H1 (cell line): ENCODE results near the gene SLC1A2. TPM values are rescaled to one million over a fixed set of nuclear protein-coding genes. Genes with fewer than 3 reads are reported as not detected.

Experiments used
- CTCF ChIA-PET: fragments of 300-600 bp; sonication (Branson Sonifier 250); formaldehyde crosslinking; loops from one replicate; lab custom pipeline; 2021; ENCODE audit not compliant: partially characterized antibody; lab: Charles Lee
- POLR2A ChIA-PET: fragments of 300-600 bp; sonication (Branson Sonifier 250); formaldehyde crosslinking; loops from one replicate; lab custom pipeline; 2021; ENCODE audit warnings: inconsistent platforms; ENCODE audit not compliant: partially characterized antibody; lab: Charles Lee
- DNase-seq, 2 experiments: peaks; one replicate each; pipeline versions ENCODE4 v3.0.0 to v3.0.0-alpha.2; 2010 to 2022; ENCODE audit warnings: low spot score in 2 of 2, low read depth in 1 of 2, mixed read lengths in 1 of 2
- FAIRE-seq: peaks from 2 replicates; lab custom pipeline; 2011; peaks lifted over from hg19 to GRCh38; lab: Jason Lieb, UNC
- H2AFZ ChIP-seq: 2 replicates; pipeline ENCODE4 v1.8.1; 2012; ENCODE audit warnings: low read length, inconsistent platforms
- H2AK5ac ChIP-seq: 2 replicates; pipeline ENCODE4 v1.6.1; 2013; ENCODE audit warnings: low read depth, low read length
- H2BK120ac ChIP-seq: replicated peaks from 2 replicates; pipeline ENCODE3; 2013; ENCODE audit warnings: low read depth, low read length, inconsistent platforms
- H2BK12ac ChIP-seq: 2 replicates; pipeline ENCODE4 v1.6.1; 2013; ENCODE audit warnings: low read depth, low read length
- H2BK15ac ChIP-seq: 2 replicates; pipeline ENCODE4 v1.6.1; 2013; ENCODE audit warnings: low read length
- H2BK20ac ChIP-seq: 2 replicates; pipeline ENCODE4 v1.6.1; 2013; ENCODE audit warnings: low read length
- H2BK5ac ChIP-seq: 2 replicates; pipeline ENCODE4 v1.6.1; 2013; ENCODE audit warnings: low read depth, low read length
- H3K14ac ChIP-seq: 2 replicates; pipeline ENCODE4 v1.6.1; 2013; ENCODE audit warnings: inconsistent platforms; ENCODE audit not compliant: insufficient read length
- H3K18ac ChIP-seq: 2 replicates; pipeline ENCODE4 v1.6.1; 2013; ENCODE audit warnings: low read length; ENCODE audit errors: extremely low read depth
- H3K23ac ChIP-seq: 2 replicates; pipeline ENCODE4 v1.6.1; 2013; ENCODE audit warnings: inconsistent platforms; ENCODE audit not compliant: insufficient read length
- H3K23me2 ChIP-seq: 2 replicates; pipeline ENCODE4 v1.6.1; 2013; ENCODE audit warnings: low read depth, low read length
- H3K27ac ChIP-seq: 2 replicates; pipeline ENCODE4 v1.6.1; 2011; ENCODE audit warnings: low read depth, low read length, inconsistent platforms
- H3K27me3 ChIP-seq, 4 experiments: replicated peaks in 1 of 4; 1 replicate in 1 of 4; 2 replicates in 3 of 4; pipeline versions ENCODE4 v1.6.1 to v1.8.1; 2011 to 2013; ENCODE audit warnings: low read length in 3 of 4, mild to moderate bottlenecking in 3 of 4, inconsistent platforms in 2 of 4, mixed read lengths in 2 of 4, moderate library complexity in 1 of 4; ENCODE audit not compliant: control insufficient read depth in 3 of 4, insufficient read depth in 3 of 4; ENCODE audit errors: extremely low read depth in 1 of 4
- H3K36me3 ChIP-seq, 4 experiments: 2 replicates each; pipeline versions ENCODE4 v1.6.1 to v1.8.1; 2011 to 2013; ENCODE audit warnings: mild to moderate bottlenecking in 4 of 4, low read length in 3 of 4, moderate library complexity in 2 of 4, control low read depth in 1 of 4, inconsistent platforms in 1 of 4; ENCODE audit not compliant: insufficient read depth in 4 of 4, control insufficient read depth in 2 of 4
- H3K4ac ChIP-seq: replicated peaks from 2 replicates; pipeline ENCODE3; 2013; ENCODE audit warnings: low read length, low read depth, mixed read lengths, inconsistent platforms; ENCODE audit not compliant: insufficient read length
- H3K4me1 ChIP-seq, 4 experiments: replicated peaks in 1 of 4; 1 replicate in 1 of 4; 2 replicates in 3 of 4; pipeline versions ENCODE4 v1.6.1 to v1.8.1; 2011 to 2013; ENCODE audit warnings: low read length in 3 of 4, inconsistent platforms in 2 of 4, mixed read lengths in 1 of 4; ENCODE audit not compliant: insufficient read depth in 4 of 4, control insufficient read depth in 3 of 4
- H3K4me2 ChIP-seq, 2 experiments: 2 replicates each; pipeline versions ENCODE4 v1.6.1 to v1.8.1; 2011 to 2013; ENCODE audit warnings: low read depth in 2 of 2, low read length in 2 of 2, control low read depth in 1 of 2, inconsistent platforms in 1 of 2, mild to moderate bottlenecking in 1 of 2; ENCODE audit not compliant: insufficient read depth in 1 of 2
- H3K4me3 ChIP-seq, 4 experiments: fragments of 200-600, 300-600 bp in 1 of 4; sonication (generic), shearing (Covaris generic), sonication (Bioruptor Twin) in 1 of 4; 2 replicates each; pipeline versions ENCODE4 v1.5.1 to v1.8.1; 2011 to 2016; ENCODE audit warnings: low read length in 4 of 4, low read depth in 3 of 4, control low read depth in 2 of 4, inconsistent platforms in 2 of 4, mild to moderate bottlenecking in 2 of 4, mixed read lengths in 1 of 4, moderate library complexity in 1 of 4; ENCODE audit not compliant: insufficient read depth in 2 of 4; ENCODE audit errors: extremely low read depth in 1 of 4
- H3K56ac ChIP-seq: replicated peaks from 2 replicates; pipeline ENCODE3; 2013; ENCODE audit warnings: low read depth, mild to moderate bottlenecking, mixed read lengths, low read length, inconsistent platforms; ENCODE audit not compliant: insufficient read length
- H3K79me1 ChIP-seq: 2 replicates; pipeline ENCODE4 v1.6.1; 2013; ENCODE audit warnings: low read depth, low read length, control low read depth
- H3K79me2 ChIP-seq, 2 experiments: 2 replicates each; pipeline versions ENCODE4 v1.6.1 to v1.8.1; 2012 to 2013; ENCODE audit warnings: low read length in 2 of 2, mild to moderate bottlenecking in 2 of 2, inconsistent platforms in 1 of 2; ENCODE audit not compliant: insufficient read depth in 2 of 2, control insufficient read depth in 1 of 2
- H3K9ac ChIP-seq, 4 experiments: replicated peaks in 1 of 4; 1 replicate in 1 of 4; 2 replicates in 3 of 4; pipeline versions ENCODE4 v1.6.1 to v1.8.1; 2011 to 2013; ENCODE audit warnings: low read depth in 3 of 4, low read length in 3 of 4, control low read depth in 2 of 4, mild to moderate bottlenecking in 2 of 4, moderate library complexity in 2 of 4, inconsistent platforms in 1 of 4; ENCODE audit errors: extremely low read depth in 1 of 4
- H3K9me3 ChIP-seq, 2 experiments: 2 replicates each; pipeline versions ENCODE4 v1.6.1 to v1.8.1; 2012 to 2013; ENCODE audit warnings: mild to moderate bottlenecking in 2 of 2, moderate library complexity in 2 of 2, control low read depth in 1 of 2, inconsistent platforms in 1 of 2, low read depth in 1 of 2, low read length in 1 of 2, mixed read lengths in 1 of 2; ENCODE audit not compliant: insufficient read depth in 2 of 2
- H4K20me1 ChIP-seq, 2 experiments: replicated peaks in 1 of 2; 2 replicates each; pipeline versions ENCODE3 to v1.8.1; 2011 to 2013; ENCODE audit warnings: inconsistent platforms in 2 of 2, low read length in 2 of 2, mild to moderate bottlenecking in 1 of 2; ENCODE audit not compliant: insufficient read depth in 2 of 2, control insufficient read depth in 1 of 2
- H4K5ac ChIP-seq: 2 replicates; pipeline ENCODE4 v1.6.1; 2013; ENCODE audit warnings: low read length, low read depth, mixed read lengths, inconsistent platforms; ENCODE audit not compliant: insufficient read length
- H4K8ac ChIP-seq: 2 replicates; pipeline ENCODE4 v1.8.0; 2013; ENCODE audit warnings: mild to moderate bottlenecking, moderate library complexity, low read length, inconsistent platforms; ENCODE audit not compliant: insufficient read depth; ENCODE audit errors: extremely low read depth
- H4K91ac ChIP-seq: replicated peaks from 2 replicates; pipeline ENCODE3; 2013; ENCODE audit warnings: low read length, mixed read lengths, inconsistent platforms; ENCODE audit not compliant: insufficient read length
- ATF3 ChIP-seq: IDR thresholded peaks from 2 replicates; pipeline ENCODE4 v1.6.1; 2011; ENCODE audit warnings: low read depth, mild to moderate bottlenecking, low read length; ENCODE audit not compliant: insufficient read depth
- BACH1 ChIP-seq: IDR thresholded peaks from 2 replicates; pipeline ENCODE4 v1.6.1; 2012; ENCODE audit warnings: low read length, improper control_type of control experiment
- BCL11A ChIP-seq, 2 experiments: IDR thresholded peaks; one replicate each; pipeline ENCODE4 v1.6.1; 2011; ENCODE audit warnings: low read depth in 2 of 2, low read length in 2 of 2, mild to moderate bottlenecking in 2 of 2
- CTBP2 ChIP-seq: IDR thresholded peaks from 2 replicates; pipeline ENCODE4 v1.7.0; 2011; ENCODE audit warnings: borderline replicate concordance, mild to moderate bottlenecking, moderate library complexity, mixed read lengths, low read length; ENCODE audit not compliant: insufficient read depth, insufficient read length
- FOSL1 ChIP-seq: IDR thresholded peaks from 2 replicates; pipeline ENCODE4 v1.6.1; 2011; ENCODE audit warnings: mild to moderate bottlenecking, low read depth, low read length, moderate library complexity; ENCODE audit not compliant: insufficient read depth
- GABPA ChIP-seq: IDR thresholded peaks from 2 replicates; pipeline ENCODE4 v1.6.1; 2011; ENCODE audit warnings: mild to moderate bottlenecking, low read length, moderate library complexity, borderline replicate concordance; ENCODE audit not compliant: insufficient read depth
- HDAC6 ChIP-seq: IDR thresholded peaks from one replicate; pipeline ENCODE4 v1.7.1; 2012; ENCODE audit warnings: low read depth, mild to moderate bottlenecking, inconsistent platforms, low read length, moderate library complexity
- NRF1 ChIP-seq: IDR thresholded peaks from 2 replicates; pipeline ENCODE4 v1.6.1; 2011; ENCODE audit warnings: mild to moderate bottlenecking, low read depth, low read length, improper control_type of control experiment
- RNF2 ChIP-seq: fragments of 200-900, 300-1000 bp; sonication (generic); IDR thresholded peaks from 2 replicates; pipeline ENCODE4 v1.7.1; 2016; ENCODE audit warnings: borderline replicate concordance, low read depth, mild to moderate bottlenecking, antibody characterized with exemption, low read length; ENCODE audit not compliant: poor library complexity, severe bottlenecking; ENCODE audit errors: missing control alignments
- SP4 ChIP-seq: IDR thresholded peaks from 2 replicates; pipeline ENCODE4 v1.6.1; 2012; ENCODE audit warnings: low read length, inconsistent platforms
- SRF ChIP-seq: IDR thresholded peaks from 2 replicates; pipeline ENCODE4 v1.6.1; 2011; ENCODE audit warnings: mild to moderate bottlenecking, low read depth, low read length, moderate library complexity
- TAF1 ChIP-seq: IDR thresholded peaks from 2 replicates; pipeline ENCODE4 v1.6.1; 2011; ENCODE audit warnings: mild to moderate bottlenecking, low read depth, low read length
- TCF12 ChIP-seq: IDR thresholded peaks from 2 replicates; pipeline ENCODE4 v1.6.1; 2011; ENCODE audit warnings: low read depth, mild to moderate bottlenecking, low read length
- WGBS, 2 experiments: shearing (Covaris generic) in 1 of 2; methylation state at CpG; one replicate each; pipeline versions ENCODE4 v1.1.6 to v1.1.7; 2013 to 2015; ENCODE audit warnings: low lambda C conversion rate in 2 of 2, mixed read lengths in 2 of 2, inconsistent platforms in 1 of 2, low coverage in 1 of 2, missing lambda C conversion rate in 1 of 2; ENCODE audit not compliant: insufficient replicate concordance in 2 of 2, insufficient coverage in 1 of 2, insufficient read length in 1 of 2; ENCODE audit errors: extremely low coverage in 1 of 2, missing lambda C conversion rate in 1 of 2; 5-methylcytosine and 5-hydroxymethylcytosine counted together
- polyA plus RNA-seq, 7 experiments: library from polyadenylated mRNA; depleted of rRNA in 3 of 7; stranded (reverse) in 5 of 7; unstranded in 2 of 7; fragments of >200 nt in 5 of 7; fragments of 200-250 nt in 2 of 7; gene quantifications; 1 replicate in 5 of 7; 2 replicates in 1 of 7; 4 replicates in 1 of 7; pipeline versions ENCODE4 v1.2.1 to v1.2.3, GENCODE V29; 2011 to 2013; ENCODE audit warnings: missing spikeins in 2 of 7, mixed read lengths in 2 of 7
- total RNA-seq: library from RNA; stranded (reverse); fragmentation: NEBNext Ultra II Directional; extraction: Animal tissue kit (Norgen Biotek cat#: 25700); gene quantifications from 2 replicates; pipeline ENCODE4 v1.2.1, GENCODE V29; 2021

SLC1A2 gene
- total and polyA plus RNA-seq, 2 of the 8 experiments (the other 6 are each of a cell fraction or from before 2014, with no cell fraction given), result 0.57 to 1.2 TPM

DNA sequence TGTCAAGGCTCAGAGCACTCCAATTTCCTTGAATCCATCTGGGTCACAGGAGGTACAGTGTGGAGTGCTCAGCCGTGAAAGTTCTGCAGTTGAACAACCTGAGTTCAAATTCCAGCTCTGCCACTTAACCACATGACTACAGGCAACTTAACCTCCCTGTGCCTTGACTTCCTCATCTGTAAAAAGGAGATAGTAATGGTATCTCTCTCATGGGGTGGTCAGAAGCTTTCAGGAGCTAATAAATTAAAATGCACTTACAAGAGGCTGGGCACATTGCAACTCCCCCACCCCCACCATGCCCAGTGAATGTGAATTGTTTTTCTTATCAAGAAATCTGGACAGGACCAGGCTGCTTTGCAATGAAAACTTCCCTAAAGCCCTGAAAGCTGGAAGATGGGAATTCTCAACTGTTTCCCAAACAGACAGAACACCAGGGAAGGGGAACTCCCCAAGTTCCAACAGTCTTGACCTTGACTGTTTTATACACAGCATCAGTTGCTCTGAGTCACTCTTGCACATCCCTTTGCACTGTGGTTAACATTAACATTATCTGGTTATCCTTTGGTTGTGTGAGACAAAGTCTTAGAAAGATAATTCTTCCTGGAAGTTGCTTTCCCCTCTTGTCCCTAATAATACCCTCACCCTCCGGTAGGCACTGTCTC is 137.0 kb downstream of the SLC1A2 start:
- no peaks in the 10 kb centered on the region for H3K36me3 ChIP-seq
- no peak overlapping the region for H2AK5ac ChIP-seq
- H3K23me2 ChIP-seq, result peaks cover 2% of the 10 kb centered on the region; the same call in 1 of the 2 replicates
- FAIRE-seq (no peak), DNase-seq (no peak)
- H3K4me2 ChIP-seq, result no peak overlapping the region
- H4K5ac ChIP-seq, result no peak overlapping the region
- H4K20me1 ChIP-seq, result no peaks in the 10 kb centered on the region
- no peak overlapping the region for H3K9ac ChIP-seq
- no peak overlapping the region for H3K14ac ChIP-seq
- no peak overlapping the region for H2BK15ac ChIP-seq
- no peak overlapping the region for H4K8ac ChIP-seq
- no peaks in the 10 kb centered on the region for H3K79me2 ChIP-seq
- H3K23ac ChIP-seq, result no peak overlapping the region
- no peaks in the 10 kb centered on the region for H3K4me1 ChIP-seq
- no peak overlapping the region for H3K4ac ChIP-seq
- 89% methylated on average over 2 of the region's 2 CpGs; no CpG with 5 or more reads in 1 of the 2 experiments for WGBS, 2 experiments
- no peak overlapping the region for H2BK12ac ChIP-seq
- H4K91ac ChIP-seq, result no peak overlapping the region
- CTCF ChIA-PET, result interaction anchor here (0.6 kb wide), 1 partner anchor 214 kb away, joined by 3 read pairs; no protein-coding TSS in a partner anchor
- H3K27ac ChIP-seq, result no peak overlapping the region
- H3K9me3 ChIP-seq, result no peaks in the 10 kb centered on the region
- POLR2A ChIA-PET, result no interaction called here
- H2BK120ac ChIP-seq, result no peak overlapping the region
- no peaks in the 10 kb centered on the region for H3K79me1 ChIP-seq
- H3K56ac ChIP-seq, result no peak overlapping the region
- H2BK5ac ChIP-seq, result no peak overlapping the region
- no peaks in the 10 kb centered on the region for H3K27me3 ChIP-seq
- no peak overlapping the region for H3K18ac ChIP-seq
- H2AFZ ChIP-seq, result no peak overlapping the region
- H2BK20ac ChIP-seq, result no peak overlapping the region
- H3K4me3 ChIP-seq, result no peak overlapping the region
- TF ChIP-seq ATF3 (no peak), TAF1 (no peak), NRF1 (no peak), BACH1 (no peak), GABPA (no peak), HDAC6 (no peak), CTBP2 (no peak), TCF12 (no peak), BCL11A (IDR thresholded peaks at IDR 0.05; ENCODE audit: low read depth in 2 of 2, low read length in 2 of 2) (no peak), FOSL1 (no peak), RNF2 (no peak), SRF (no peak), SP4 (no peak)
